AG09309 (cell line): Measurements from ENCODE around the gene GLIPR1.
"Not testable (repeated sequence)": the region's sequence is repeated elsewhere in the genome, so short reads cannot be mapped to it uniquely, and the experiment has no call there.

Source experiments
- DNase-seq: peaks from one replicate; pipeline ENCODE4 v3.0.0-alpha.2; 2010; ENCODE audit warnings: low read depth
- H3K4me3 ChIP-seq: 2 replicates; pipeline ENCODE4 v1.5.1; 2011; ENCODE audit warnings: mild to moderate bottlenecking, low read depth, low read length, moderate library complexity; ENCODE audit not compliant: control insufficient read depth
- TF ChIP-seq, protein P1 (sequence below): IDR thresholded peaks from 2 replicates; pipeline ENCODE4 v1.5.1; 2011; ENCODE audit warnings: mild to moderate bottlenecking, low read depth, low read length, inconsistent platforms; ENCODE audit not compliant: insufficient read depth, control insufficient read depth; ENCODE audit errors: missing control alignments

The GLIPR1 gene

DNA sequence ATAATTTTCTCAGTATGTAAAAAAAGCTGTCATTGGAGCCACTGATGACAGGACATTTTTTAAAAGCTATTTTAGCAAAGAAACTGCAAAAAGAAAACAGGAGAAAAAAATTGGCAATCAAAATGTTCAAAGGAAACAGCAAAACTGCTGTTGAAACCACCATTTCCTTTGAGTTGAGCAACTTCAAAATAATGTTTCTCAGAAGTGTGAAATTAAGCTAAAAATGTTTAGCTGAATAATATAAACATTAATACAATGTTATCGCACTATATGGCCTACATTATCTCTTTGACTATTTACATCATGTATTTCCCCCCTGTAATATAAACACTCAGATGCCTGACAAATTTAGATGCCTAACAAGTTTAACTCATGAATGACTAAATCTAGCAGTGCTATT, 23.4 kb upstream of the GLIPR1 start:
- TF ChIP-seq, protein P1, sequence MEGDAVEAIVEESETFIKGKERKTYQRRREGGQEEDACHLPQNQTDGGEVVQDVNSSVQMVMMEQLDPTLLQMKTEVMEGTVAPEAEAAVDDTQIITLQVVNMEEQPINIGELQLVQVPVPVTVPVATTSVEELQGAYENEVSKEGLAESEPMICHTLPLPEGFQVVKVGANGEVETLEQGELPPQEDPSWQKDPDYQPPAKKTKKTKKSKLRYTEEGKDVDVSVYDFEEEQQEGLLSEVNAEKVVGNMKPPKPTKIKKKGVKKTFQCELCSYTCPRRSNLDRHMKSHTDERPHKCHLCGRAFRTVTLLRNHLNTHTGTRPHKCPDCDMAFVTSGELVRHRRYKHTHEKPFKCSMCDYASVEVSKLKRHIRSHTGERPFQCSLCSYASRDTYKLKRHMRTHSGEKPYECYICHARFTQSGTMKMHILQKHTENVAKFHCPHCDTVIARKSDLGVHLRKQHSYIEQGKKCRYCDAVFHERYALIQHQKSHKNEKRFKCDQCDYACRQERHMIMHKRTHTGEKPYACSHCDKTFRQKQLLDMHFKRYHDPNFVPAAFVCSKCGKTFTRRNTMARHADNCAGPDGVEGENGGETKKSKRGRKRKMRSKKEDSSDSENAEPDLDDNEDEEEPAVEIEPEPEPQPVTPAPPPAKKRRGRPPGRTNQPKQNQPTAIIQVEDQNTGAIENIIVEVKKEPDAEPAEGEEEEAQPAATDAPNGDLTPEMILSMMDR, result no peak
- DNase-seq, result no peak
- H3K4me3 ChIP-seq, result no peak overlapping the region

DNA sequence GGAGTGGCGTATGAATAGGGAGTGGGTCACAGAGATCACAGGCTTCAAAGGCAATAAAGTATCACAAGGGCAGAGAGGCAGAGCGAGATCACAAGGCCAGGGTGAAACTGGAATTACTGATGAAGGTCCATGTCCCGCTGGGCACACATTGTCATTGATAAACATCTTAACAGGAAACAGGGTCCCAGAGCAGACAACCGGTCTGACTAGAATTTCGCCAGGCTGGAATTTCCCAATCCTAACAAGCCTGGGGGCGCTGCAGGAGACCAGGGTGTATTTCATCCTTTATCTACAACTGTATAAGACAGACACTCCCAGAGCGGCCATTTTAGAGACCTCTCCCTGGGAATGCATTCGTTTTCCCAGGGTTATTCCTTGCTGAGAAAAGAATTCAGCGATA, 22.7 kb upstream of the GLIPR1 start:
- not testable (repeated sequence) for DNase-seq, H3K4me3 ChIP-seq

DNA sequence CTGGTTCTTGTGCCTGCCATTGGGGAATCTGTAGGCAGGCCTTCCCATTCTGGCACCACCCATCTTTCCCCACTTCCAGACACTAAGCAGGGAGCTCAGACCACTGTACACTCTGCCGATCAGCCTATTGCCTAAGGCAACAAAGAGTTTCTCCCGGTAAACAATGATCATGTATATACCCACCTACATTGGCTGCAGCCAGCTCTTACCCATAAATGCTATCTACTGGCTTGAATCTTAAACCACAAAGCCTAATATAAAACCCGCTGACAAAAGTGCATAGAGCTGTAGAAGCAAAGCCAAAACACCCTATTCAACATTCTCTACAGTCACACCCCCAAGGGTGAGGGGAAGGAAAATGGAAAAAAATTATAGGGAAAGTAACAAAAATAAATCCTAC, 20.8 kb upstream of the GLIPR1 start:
- DNase-seq, result no peak
- TF ChIP-seq, protein P1, result no peak
- H3K4me3 ChIP-seq, result no peak overlapping the region

DNA sequence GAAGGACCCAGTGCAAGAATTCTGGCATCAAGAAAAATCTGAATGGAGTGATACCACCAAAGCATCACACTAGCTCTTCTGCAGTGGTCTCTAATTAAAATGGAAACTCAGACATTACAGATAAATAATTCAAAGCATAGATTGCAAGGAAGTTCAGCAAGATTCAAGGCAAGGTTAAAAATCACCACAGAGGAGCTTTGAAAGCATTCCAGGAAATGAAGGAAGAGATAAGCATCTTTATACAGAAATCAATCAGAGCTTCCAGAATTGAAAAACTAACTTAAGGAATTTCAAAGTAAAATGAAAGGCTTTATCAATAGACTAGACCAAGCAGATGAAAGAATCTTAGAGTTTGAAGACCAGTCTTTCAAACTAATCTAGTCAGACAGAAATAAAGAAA, 20.4 kb upstream of the GLIPR1 start:
- H3K4me3 ChIP-seq, result no peak overlapping the region
- TF ChIP-seq, protein P1, result no peak
- no peak for DNase-seq

DNA sequence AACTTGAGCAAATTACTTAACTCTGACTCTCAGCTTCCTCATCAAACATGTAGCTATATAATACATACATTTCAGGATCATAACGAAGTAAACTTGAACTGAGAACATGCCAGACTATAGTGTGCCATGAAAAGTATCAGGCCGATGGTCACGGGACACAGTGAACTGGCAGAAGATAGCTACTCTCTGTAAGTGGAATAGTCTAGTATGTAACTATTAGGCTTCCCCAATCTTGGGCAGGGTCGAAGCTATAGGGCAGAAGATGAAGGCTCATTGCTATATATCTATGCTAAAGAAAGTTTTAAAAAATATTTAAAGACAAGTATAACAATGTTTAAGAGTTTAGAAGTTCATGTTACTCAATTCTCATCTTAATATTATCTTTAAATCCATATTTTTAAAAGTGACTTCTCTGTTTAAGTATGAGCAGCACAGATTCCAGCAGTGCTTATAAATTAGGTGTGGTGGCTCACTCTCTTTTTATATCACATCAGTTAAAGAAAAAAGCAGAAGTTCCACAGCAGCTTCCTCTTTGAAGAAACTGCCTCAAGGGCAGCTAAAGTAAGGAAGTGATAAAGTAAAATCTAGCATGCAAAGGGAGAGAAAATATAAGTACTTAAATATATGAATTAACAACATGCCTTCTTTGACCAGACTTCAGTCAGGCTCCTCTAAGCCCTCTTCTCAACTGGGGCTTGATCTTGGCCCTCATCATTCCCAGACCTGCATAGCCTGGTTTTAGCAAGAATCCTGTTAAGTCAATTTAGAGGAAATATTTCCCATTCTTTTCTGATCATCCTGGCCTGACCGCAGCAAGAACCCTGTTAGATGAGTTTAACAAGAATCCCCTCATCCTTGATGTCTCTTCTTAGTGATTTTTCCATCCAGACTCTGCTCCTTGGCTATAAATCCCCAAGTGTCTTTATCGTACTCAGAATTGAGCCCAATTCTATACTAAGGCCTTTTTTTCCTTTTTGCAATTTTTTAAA, 8.4 kb upstream of the GLIPR1 start:
- no peak overlapping the region for H3K4me3 ChIP-seq
- no peak for DNase-seq
- TF ChIP-seq, protein P1, result no peak

DNA sequence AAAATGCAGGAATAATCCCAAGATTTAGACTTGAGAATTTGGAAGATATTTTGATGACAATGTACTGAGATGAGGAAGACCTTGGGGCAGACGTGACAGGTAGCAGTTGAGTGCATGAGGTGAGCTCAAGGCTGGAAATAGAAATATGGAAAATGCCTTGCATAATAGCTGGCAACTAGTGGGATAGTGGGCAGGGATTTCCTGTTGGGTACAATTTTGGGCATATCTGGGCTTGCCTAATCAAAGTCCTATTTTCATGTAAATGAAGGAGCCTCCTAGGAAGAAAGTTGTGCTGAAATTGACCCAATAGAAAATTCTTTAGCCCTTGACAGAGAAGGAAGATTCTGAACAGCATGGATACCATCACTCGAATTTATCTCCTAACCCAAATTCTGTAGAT, 6.4 kb upstream of the GLIPR1 start:
- TF ChIP-seq, protein P1, result no peak
- DNase-seq, result no peak
- H3K4me3 ChIP-seq, result no peak overlapping the region

DNA sequence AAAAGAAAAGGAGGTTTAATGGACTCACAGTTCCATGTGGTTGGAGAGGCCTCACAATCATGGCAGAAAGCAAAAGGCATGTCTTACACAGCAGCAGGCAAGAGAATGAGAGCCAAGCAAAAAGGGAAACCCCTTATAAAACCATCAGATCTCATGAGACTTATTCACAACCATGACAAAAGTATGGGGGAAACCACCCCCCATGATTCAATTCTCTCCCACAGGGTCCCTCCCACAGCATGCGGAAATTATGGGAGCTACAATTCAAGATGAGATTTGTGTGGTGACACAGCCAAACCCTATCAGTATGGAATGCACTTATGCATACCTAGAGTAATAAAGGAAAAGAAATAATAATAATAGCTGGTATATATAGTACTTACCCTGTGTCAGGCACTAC, 4.5 kb upstream of the GLIPR1 start:
- H3K4me3 ChIP-seq, result no peak overlapping the region
- no peak for DNase-seq
- TF ChIP-seq, protein P1, result no peak
